Measurements from ENCODE around the gene SLC47A2.

SLC47A2 gene

GRCh38 chr17:19726631-19727376 is 10.4 kb upstream of the SLC47A2 start:
- no peak for DNase-seq (ENCODE audit: low spot score)

- DNase-seq (ENCODE audit: low spot score) = no peak
Measured at GRCh38 chr17:19725486-19725885, 9.1 kb upstream of the SLC47A2 start.

- DNase-seq (ENCODE audit: low spot score) = peak; percentile 41
Measured at GRCh38 chr17:19724501-19725420, 8.4 kb upstream of the SLC47A2 start.

GRCh38 chr17:19723964-19724363 is 7.6 kb upstream of the SLC47A2 start:
- DNase-seq (ENCODE audit: low spot score) = no peak

GRCh38 chr17:19720631-19721426 is 4.4 kb upstream of the SLC47A2 start:
- DNase-seq (ENCODE audit: low spot score) = no peak

- no peak for DNase-seq (ENCODE audit: low spot score)
Measured at GRCh38 chr17:19720210-19720475, 3.8 kb upstream of the SLC47A2 start.

- no peak for DNase-seq (ENCODE audit: low spot score)
Measured at GRCh38 chr17:19719355-19720209, 3.2 kb upstream of the SLC47A2 start.

GRCh38 chr17:19718613-19719354 is 2.4 kb upstream of the SLC47A2 start:
- DNase-seq (ENCODE audit: low spot score) = no peak

- DNase-seq (ENCODE audit: low spot score) = no peak
Measured at GRCh38 chr17:19718041-19718612, 1.7 kb upstream of the SLC47A2 start.

- no peak for DNase-seq (ENCODE audit: low spot score)
Measured at GRCh38 chr17:19717411-19717908, 1.1 kb upstream of the SLC47A2 start.

GRCh38 chr17:19717031-19717360 is 612 bp upstream of the SLC47A2 start:
- DNase-seq (ENCODE audit: low spot score) = no peak

GRCh38 chr17:19714542-19715411 is 1.6 kb downstream of the SLC47A2 start:
- no peak for DNase-seq (ENCODE audit: low spot score)

- DNase-seq (ENCODE audit: low spot score) = no peak
Measured at GRCh38 chr17:19713901-19714361, 2.5 kb downstream of the SLC47A2 start.

- no peak for DNase-seq (ENCODE audit: low spot score)
Measured at GRCh38 chr17:19713462-19713861, 2.9 kb downstream of the SLC47A2 start.

GRCh38 chr17:19712436-19713004 is 3.9 kb downstream of the SLC47A2 start:
- DNase-seq (ENCODE audit: low spot score) = no peak

- DNase-seq (ENCODE audit: low spot score) = no peak
Measured at GRCh38 chr17:19709841-19710240, 6.5 kb downstream of the SLC47A2 start.

GRCh38 chr17:19708431-19709175 is 7.8 kb downstream of the SLC47A2 start:
- no peak for DNase-seq (ENCODE audit: low spot score)

GRCh38 chr17:19707728-19708221 is 8.6 kb downstream of the SLC47A2 start:
- no peak for DNase-seq (ENCODE audit: low spot score)
